ENCODE data around the gene SH3PXD2A. TPM values are rescaled to one million over a fixed set of nuclear protein-coding genes. Genes with fewer than 3 reads are reported as not detected.

SH3PXD2A gene
- total and polyA plus RNA-seq, 2 of the 4 experiments (the other 2 are of a cell fraction) = 6.3 to 23.0 TPM

GRCh38 chr10:103712146-103712545 is 143.2 kb downstream of the SH3PXD2A start:
- Histone ChIP-seq H4K91ac (ENCODE audit: insufficient read depth, low read depth, low read length) (no peak overlapping the region), H4K5ac (ENCODE audit: low read depth, low read length) (no peak overlapping the region), H3K23ac (ENCODE audit: low read depth, low read length) (no peak overlapping the region), H3K14ac (replicated peaks; ENCODE audit: low read depth, low read length) (no peak overlapping the region), H2AK9ac (replicated peaks; ENCODE audit: low read depth, low read length, poor library complexity) (no peak overlapping the region), H2BK5ac (ENCODE audit: low read depth, low read length, poor library complexity, severe bottlenecking) (no peak overlapping the region), H3K4me1 (ENCODE audit: control insufficient read depth, insufficient read depth, low read length) (peaks cover 17% of the 10 kb centered on the region), H3K9me3 (ENCODE audit: control insufficient read depth, insufficient read depth, low read length) (no peaks in the 10 kb centered on the region), H2BK15ac (ENCODE audit: low read depth, low read length) (no peak overlapping the region), H2AFZ (replicated peaks; ENCODE audit: low read length, poor library complexity) (no peak overlapping the region), H4K20me1 (ENCODE audit: insufficient read depth, low read length) (peaks cover 4% of the 10 kb centered on the region; the same call in 1 of the 2 replicates), H3K36me3 (ENCODE audit: control insufficient read depth, insufficient read depth, low read length) (no peaks in the 10 kb centered on the region), H3K27me3 (ENCODE audit: control insufficient read depth, insufficient read depth, low read length) (no peaks in the 10 kb centered on the region), H2BK20ac (ENCODE audit: low read depth, low read length) (no peak overlapping the region), H4K8ac (ENCODE audit: low read depth in 2 of 2, low read length in 2 of 2) (no peak overlapping the region), H3K4me3 (ENCODE audit: insufficient read depth, low read depth, low read length) (no peak overlapping the region), H3K4ac (ENCODE audit: low read depth, low read length) (no peak overlapping the region), H3K56ac (ENCODE audit: extremely low read depth, insufficient read depth, low read length) (no peak overlapping the region), H3K4me2 (ENCODE audit: low read depth, low read length) (no peak overlapping the region), H2BK120ac (ENCODE audit: low read depth, low read length) (no peak overlapping the region), H2AK5ac (ENCODE audit: low read depth, low read length) (no peak overlapping the region), H3K9ac (ENCODE audit: low read depth, low read length) (no peak overlapping the region), H3K9me1 (ENCODE audit: insufficient read depth, low read length) (peaks cover 14% of the 10 kb centered on the region), H3K79me1 (ENCODE audit: low read depth in 1 of 2, low read length in 2 of 2) (peaks cover 0 to 11% of the 10 kb centered on the region in 2 experiments; a peak in 1 of 4 replicates), H3K18ac (ENCODE audit: low read depth, low read length) (no peak overlapping the region), H3K27ac (ENCODE audit: insufficient read depth, low read length) (no peak overlapping the region)
- TF ChIP-seq MXI1 (IDR thresholded peaks at IDR 0.05; ENCODE audit: borderline replicate concordance, low read depth, low read length) (no peak), CEBPB (IDR thresholded peaks at IDR 0.05; ENCODE audit: low read depth, low read length) (no peak), RCOR1 (IDR thresholded peaks at IDR 0.05; ENCODE audit: insufficient replicate concordance, low read length) (no peak), POLR2A (IDR thresholded peaks at IDR 0.05; ENCODE audit: low read depth, low read length) (no peak), FOS (IDR thresholded peaks at IDR 0.05; ENCODE audit: low read depth, low read length) (no peak), RAD21 (IDR thresholded peaks at IDR 0.05; ENCODE audit: low read length) (no peak), BHLHE40 (IDR thresholded peaks at IDR 0.05; ENCODE audit: low read depth, low read length) (no peak), USF2 (IDR thresholded peaks at IDR 0.05; ENCODE audit: low read depth, low read length) (no peak), ELK1 (IDR thresholded peaks at IDR 0.05; ENCODE audit: borderline replicate concordance, low read depth, low read length) (no peak)
- intact Hi-C loops (cut with micrococcal nuclease) = loop anchor here (2.0 kb wide), 2 partner anchors 497 to 545 kb away; no protein-coding TSS in a partner anchor
- ChIA-PET POLR2A (ENCODE audit: unreplicated experiment) (no interaction called here), CTCF (interaction anchor here (0.7 to 1.8 kb wide), 7 partner anchors 46 to 176 kb away, joined by 3 to 8 read pairs (median 4); partner anchors contain the start of gene SH3PXD2A)
- dilution Hi-C loops (cut with HindIII; ENCODE audit: low sequenced_read_pairs, unreplicated experiment) = loop anchor here (25.0 kb wide), 1 partner anchor 150 kb away; the partner anchor contains the start of gene SH3PXD2A
- no TSS peak for BruUV-seq (replicated peaks)
- no peak for ATAC-seq (ENCODE audit: low read depth)
- WGBS, 2 experiments (ENCODE audit: extremely low coverage in 2 of 2, insufficient read length in 1 of 2) = no CpG with 5 or more reads among the region's 5 CpGs
- no peak for DNase-seq
- in situ Hi-C loops (cut with MboI; ENCODE audit: low sequenced_read_pairs) = loop anchor here (5.0 to 25.0 kb wide), 3 partner anchors 170 to 500 kb away; no protein-coding TSS in a partner anchor
